ENCODE data around the gene POT1. TPM values are rescaled to one million over a fixed set of nuclear protein-coding genes. Genes with fewer than 3 reads are reported as not detected.

Gene POT1
- total and polyA plus RNA-seq, 2 of the 13 experiments (the other 11 are each of a cell fraction or from before 2014, with no cell fraction given): 21.7 to 23.4 TPM

GRCh38 chr7:124808206-124808605 is 121.4 kb downstream of the POT1 start (continued):
- TF ChIP-seq MNT (IDR thresholded peaks at IDR 0.05) (no peak), RNF219 (CRISPR knock-in tag; IDR thresholded peaks at IDR 0.05) (no peak), ARID3A (IDR thresholded peaks at IDR 0.05; ENCODE audit: low read depth, low read length) (no peak), ZBTB7B (CRISPR knock-in tag; IDR thresholded peaks at IDR 0.05) (no peak), PCBP2 (optimal IDR thresholded peaks at IDR 0.05; ENCODE audit: low read depth, low read length, poor library complexity, severe bottlenecking) (no peak), FOXC1 (CRISPR knock-in tag; IDR thresholded peaks at IDR 0.05; ENCODE audit: borderline replicate concordance) (no peak), ZNF781 (CRISPR knock-in tag; IDR thresholded peaks at IDR 0.05; ENCODE audit: borderline replicate concordance, not compliant biosample characterization) (no peak), IKZF1 (IDR thresholded peaks at IDR 0.05) (no peak), ZFYVE20 (CRISPR knock-in tag; IDR thresholded peaks at IDR 0.05; ENCODE audit: borderline replicate concordance, low read depth) (no peak), ZNF607 (CRISPR knock-in tag; IDR thresholded peaks at IDR 0.05; ENCODE audit: borderline replicate concordance) (no peak)

Measured in HepG2 (cell line).